NCI-H146 (cell line): ENCODE data around the gene MOB2.

ENCODE experiments used
- DNase-seq: peaks from one replicate; lab custom pipeline; 2025; lab: John Stamatoyannopoulos, UW

MOB2 gene, protein sequence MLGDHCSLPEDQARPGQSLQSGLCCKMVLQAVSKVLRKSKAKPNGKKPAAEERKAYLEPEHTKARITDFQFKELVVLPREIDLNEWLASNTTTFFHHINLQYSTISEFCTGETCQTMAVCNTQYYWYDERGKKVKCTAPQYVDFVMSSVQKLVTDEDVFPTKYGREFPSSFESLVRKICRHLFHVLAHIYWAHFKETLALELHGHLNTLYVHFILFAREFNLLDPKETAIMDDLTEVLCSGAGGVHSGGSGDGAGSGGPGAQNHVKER

DNA sequence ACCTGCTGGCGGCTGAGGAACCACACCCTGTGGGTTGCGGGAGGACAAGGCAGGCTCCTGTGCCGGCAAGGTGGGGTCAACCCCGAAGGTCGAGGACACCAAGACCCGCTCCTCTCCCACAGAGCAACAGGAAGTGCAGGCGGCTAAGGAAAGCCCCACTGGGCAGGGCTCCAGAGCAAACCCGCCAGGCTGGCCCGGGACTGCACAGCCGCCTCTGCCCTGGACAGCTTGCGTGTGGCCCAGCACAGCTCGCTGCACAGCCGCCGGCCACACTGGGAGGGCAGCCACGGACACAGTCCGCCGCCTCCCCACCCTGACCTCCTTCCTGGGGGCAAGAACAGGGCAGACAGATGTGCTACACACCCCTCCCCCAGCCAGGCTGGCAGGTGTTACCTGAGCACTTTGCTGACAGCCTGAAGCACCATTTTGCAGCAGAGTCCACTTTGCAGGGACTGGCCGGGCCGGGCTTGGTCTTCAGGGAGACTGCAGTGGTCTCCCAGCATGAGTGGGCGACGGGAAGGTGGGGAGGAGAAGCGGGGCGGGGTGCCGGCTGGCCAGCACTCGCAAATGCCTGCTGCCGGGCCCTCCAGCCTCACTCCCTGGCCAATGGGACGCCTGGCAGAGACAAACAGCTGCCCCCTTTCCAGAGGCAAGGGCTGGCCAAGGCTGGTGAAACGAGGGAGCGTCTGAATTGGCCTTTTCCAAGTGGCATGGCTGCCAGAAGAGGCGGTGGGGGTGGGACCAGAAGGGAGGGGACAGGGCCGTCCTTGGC, at the start of gene MOB2:
Gene MOB2 (minus strand): TSS at position 726 of the 772 bp plus-strand sequence. CDS start 223 bp downstream, at position 503.
- DNase-seq: peak; percentile 48

DNA sequence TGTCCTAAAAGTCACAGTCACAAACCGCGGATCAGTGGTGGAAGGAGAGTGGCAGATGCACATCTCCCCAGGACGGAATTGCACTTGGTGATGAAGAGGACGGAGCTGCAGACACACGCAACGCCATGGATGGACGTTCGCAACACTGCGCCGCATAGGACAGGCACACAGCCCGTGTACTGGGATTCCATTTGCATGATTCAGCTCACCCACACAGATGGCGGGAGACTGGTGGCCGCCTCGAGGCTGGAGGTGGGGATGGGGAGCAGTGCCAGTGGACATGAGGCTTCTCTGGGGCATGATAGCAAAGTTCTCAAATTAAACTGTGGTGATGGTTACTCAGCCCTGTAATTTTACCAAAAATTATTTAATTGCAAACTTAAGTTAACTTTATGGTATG, 48.1 kb upstream of the MOB2 start:
- no peak for DNase-seq

DNA sequence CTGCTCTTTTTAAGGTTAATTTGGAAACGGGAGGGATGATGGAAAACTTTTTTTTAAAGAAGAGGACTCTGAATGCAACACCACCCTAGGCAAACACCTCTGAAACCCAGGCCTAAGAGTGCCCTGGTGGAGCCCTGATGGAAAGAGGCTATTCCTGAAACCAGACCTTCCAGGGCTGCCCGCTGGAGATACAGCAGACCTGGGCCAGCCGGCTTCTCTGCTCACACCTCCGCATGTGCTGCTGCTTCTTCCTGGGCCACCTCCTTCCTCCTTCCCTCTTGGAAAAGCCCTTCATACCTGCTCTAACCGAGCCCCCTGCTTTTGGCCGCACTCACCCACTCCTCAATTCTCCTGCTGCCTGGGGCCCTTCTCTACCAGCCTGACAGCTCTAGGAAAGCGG, 47.6 kb upstream of the MOB2 start:
- DNase-seq: no peak

DNA sequence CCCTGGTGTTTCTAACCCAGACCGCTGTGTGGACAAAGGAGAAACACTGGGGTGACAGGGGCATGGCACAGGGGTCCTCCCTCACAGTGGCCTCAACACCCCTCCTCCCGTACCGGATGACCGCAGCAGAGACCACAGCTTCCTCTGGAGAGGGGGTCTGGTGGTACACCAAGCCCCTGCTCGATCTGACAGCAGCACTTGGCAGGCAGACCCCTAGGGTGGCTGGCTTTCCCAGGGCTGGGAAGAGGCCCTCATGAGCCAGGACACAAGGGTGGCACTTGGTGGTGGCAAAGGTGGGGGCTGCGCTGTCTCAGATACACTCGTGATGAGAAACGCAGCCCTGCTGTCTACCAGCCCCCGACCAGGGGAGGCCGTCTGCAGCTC, 46.8 kb upstream of the MOB2 start:
- no peak for DNase-seq

DNA sequence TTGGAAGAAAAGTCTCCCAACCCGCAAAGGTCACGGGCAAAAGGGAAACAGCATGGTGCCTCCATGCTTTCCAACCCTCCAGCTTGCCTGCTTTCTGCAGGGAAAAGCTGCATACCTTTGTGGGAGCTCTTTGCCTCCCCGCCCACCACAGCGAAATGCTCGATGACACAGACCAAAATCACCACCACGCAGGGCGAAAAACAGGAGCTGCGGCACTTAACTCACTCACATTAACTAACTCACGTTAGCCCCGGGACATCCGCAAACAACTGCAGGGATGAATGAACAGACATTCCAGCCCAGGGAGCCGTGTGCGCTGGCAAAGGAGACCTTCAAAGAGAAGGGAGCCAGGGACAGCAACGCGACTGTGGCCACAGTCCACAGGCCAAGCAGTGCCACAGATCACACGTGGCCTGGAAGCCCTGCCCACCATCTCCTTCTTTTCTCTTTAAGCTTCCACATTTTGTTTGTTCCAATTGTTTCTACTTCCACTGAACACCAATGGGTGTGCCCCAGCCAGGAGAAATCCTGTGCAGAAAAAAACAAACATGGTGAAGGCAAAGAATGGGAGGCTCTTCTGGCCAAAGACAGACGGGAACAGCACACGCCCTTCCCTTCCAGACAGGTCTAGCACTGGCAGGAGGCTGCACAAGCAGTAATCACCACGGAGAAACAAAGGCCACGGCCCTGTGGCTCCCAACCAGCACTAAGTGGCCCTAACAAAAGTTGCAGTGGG, 46.2 kb upstream of the MOB2 start:
- DNase-seq: no peak

DNA sequence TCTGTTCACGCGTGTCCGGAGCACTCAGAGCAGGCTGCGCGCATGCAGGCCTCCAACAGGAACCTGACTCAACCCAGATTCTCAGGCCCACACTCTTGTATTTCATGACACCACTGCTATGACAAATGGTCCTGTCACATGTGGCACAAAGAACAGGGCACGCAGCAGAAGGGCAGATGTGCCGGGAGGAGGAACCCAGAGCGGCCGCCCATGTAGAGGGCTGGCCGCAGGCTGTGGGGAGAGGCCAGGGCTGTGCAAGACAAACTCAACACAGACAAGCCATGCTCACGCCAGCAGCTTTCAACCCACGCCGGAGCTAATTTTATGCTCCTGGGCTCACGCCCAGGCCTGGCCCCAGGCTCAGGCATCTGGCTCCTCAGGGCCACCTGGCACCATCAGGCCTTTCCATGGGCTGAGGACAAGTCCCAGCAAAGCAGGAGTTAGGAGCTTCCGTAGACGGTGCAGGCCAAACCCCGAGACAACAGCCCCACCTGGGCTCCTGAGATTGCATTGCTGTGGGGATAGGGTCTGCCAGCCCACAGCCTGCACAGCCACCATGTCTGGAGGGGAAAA, 45.5 kb upstream of the MOB2 start:
- no peak for DNase-seq

DNA sequence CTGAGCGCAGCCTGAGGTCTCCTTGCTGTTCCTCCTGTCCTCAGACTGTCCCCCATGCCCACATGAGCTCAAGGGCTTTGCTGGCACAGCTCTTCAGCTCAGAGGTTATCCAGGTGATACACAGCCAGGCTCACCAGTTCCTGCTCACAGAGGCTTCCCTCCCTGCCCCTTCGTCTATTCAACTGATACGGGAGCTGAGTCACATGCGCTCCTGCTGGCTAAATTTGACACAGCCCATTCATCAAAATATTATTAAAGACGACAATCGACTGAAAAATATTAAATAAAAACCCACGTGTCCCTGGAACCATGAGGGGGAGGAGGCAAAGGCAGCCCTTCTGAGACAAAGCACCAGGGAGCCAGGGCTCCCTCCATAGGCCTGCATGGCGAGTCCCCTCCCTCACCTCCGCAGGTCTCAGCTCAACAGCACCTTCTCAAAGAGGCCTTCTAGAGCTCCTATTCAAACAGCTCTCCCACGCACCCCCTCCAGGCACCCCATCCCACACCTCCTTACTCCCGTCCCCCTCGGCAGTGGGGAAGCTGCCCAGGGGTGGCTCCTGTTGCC, 45.0 kb upstream of the MOB2 start:
- no peak for DNase-seq

DNA sequence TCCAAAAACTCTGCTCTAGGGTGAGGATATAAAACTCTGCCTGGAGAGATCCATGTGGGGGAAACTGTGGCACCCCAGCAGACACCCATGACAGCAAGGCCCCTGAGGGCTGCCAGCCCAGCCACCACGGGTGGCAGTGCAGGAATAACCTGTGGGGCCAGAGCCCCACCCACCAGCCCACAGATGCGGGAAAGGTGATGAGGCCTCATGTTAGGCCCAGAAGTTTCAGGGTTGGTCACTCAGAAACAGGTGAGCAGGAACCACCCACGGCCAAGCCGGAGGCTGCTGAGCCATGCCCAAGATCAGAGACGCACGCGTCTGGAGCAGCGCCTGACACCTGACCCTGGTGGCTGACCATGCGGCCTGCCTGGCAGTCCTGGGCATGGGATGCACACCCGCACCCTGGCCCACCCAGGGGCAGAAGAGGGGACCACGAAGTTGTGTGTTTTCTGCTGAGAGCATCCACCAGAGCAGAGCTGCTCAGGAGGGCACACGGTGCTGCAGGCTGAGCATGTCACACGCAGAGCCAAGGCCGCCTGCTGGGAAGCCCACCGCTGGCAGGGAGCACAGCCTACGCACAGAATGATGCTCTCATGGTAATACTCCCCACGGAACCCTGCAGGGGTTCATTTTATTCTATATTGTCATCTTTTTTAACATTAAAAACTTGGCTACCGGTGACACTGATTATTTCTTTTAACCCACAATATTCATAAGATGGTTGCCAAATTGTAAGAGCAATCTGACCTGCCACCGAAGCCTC, 44.3 kb upstream of the MOB2 start:
- DNase-seq: no peak

DNA sequence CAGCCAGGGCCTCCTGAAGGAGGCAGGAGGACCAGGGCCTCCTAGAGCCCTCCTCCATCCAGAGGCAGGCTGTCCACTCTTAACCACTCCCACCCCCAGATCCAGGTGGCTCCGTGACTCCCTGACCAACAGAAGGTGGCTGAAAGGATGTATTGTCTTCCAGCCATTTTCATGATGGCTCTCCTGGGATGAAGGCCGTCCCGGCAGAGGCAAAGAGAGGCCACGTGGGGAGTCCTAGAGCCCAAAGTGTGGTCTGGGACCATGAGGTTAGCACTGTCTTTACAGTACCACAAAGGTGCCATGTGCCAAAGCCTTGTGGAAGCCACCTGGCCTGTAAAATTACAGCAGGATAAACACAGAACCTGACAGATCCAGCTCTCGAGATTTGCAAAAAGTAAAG, 43.2 kb upstream of the MOB2 start:
- DNase-seq: no peak

DNA sequence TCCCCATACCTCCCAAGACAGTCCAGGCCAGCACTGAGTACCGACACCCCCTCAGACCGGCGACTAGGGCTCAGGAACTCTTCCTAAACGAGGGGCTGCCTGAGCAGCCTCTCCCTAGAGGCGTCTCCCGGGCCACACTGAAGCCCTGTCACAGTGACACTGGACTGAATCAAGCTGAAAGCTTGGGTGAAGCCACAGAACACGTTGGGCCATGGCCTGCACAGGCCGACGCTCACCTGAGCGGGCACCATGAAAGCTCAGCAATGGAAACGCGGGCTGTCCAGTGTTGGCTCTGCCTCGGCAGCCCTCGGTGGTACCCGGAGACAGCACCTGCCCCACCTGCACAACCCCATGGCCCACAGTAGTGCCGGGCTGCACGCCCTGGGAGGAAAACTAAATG, 42.7 kb upstream of the MOB2 start:
- no peak for DNase-seq

DNA sequence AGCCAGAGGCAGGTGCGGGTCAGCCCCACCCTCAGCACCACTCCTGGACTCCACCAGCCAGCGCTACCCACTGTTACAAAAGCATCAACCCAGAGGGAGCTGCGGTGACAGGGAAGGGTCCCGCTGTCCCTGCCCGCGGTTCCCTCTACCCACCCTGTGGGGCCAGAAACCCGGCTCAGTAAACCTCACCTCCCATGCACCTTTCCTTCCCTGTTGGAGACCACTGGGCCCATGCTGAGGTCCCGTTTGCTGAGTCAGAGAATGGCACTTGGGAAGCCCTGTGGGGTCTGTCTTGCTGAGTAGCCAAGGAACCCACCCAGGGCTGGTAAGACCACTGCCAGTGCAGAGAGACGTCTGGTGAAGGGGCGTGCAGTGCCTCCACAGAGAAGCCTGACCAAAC, 42.1 kb upstream of the MOB2 start:
- no peak for DNase-seq

DNA sequence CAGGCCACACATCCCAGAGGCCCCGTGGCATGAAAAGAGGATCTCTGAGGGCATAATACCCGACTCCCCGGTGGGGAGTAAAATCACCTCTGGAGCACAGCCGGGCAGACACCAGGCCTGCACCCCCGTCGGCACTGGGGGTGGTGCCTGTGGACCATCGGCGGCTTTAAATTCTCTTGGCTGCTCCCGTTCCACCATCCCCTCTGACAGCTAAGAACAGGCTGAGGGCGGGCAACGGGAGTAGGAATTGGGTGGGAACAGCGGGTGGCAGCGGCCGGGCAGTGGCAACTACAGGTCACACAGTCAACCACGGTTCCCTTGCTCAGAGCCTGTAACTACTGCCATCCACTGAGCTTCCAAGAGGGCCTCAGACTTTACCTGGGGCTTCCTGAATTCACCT, 40.2 kb upstream of the MOB2 start:
- DNase-seq: no peak

DNA sequence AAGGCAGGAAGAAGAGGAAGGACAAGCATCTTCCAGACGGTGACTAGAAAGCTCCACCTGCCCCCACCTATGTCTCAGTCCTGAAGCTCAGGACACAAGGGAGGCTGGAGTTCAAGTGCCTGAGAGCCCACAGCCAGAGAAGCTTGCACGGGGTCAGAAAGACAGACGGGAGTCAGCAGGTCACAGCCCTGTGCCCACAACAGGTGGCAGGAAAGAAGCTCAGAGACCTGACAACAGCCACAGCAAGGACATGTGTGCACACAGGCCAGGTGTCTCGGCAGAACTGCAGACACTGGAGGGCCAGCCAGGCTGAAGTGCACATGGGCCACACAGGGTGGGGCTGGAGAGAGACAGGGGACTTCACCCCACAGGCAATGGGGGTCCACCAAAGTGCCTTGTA, 37.2 kb upstream of the MOB2 start:
- DNase-seq: no peak

DNA sequence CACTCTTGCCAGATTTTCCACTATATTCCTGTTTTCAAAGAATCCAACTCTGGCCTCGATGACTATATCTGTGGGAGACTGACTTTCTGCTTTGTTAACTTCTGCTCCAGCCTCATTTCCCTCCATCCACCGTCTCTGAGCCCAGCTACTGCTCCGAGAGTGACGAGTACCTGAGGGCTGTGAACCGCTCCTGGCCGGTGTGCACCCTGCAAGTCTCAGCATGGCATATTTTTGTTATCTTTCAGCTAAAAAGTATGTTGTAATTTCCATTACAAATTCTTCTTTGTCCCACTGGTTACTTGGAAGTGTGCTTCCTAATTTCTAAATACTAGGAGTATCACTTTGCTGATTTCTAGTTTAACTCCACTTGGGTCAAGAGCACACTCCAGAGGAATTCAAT, 36.5 kb upstream of the MOB2 start:
- no peak for DNase-seq

DNA sequence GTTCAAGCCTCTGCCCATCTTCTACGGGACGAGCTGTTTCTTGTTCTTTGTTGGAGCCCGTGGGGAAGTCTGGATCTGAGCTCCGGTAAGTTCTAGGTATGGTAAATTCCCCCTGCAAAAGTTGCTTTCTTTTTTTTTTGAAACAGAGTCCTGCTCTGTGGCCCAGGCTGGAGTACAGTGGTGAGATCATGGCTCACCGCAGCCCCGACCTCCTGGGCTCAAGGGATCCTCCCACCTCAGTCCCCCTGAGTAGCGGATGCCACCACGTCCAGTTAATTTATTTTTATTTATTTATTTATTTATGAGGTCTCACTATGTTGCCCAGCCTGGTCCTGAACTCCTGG, 35.5 kb upstream of the MOB2 start:
- DNase-seq: no peak

DNA sequence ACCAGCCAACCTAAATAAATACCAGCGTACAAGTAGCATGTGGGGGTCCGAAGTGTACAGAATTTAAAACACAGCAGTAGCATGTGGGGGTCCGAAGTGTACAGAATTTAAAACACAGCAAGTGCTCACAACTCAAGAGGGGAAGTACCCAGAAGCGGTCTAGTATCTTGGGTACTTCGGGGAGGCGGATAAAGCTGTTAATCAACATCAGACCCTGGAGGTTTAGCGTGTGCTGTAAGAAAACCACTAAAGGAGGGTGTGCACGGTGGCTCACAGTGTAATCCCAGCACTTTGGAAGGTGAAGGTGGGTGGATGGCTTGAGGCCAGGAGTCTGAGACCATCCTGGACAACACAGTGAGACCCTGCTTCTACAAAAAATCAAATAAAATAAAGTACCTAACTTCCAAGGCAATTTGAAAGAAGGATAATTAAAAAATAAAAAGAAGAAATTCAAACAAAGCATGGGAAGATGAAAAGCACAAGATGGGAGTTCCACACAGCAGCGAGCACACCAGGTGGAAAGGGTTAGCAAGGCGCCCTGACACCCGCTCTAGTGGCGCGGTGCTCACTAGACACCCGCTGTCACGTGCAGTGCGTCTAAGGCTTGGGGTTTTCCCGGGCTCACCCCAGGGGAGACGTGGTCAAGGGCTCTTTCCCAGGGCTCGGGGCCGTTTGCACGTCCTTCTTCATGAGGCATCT, 35.0 kb upstream of the MOB2 start:
- no peak for DNase-seq

DNA sequence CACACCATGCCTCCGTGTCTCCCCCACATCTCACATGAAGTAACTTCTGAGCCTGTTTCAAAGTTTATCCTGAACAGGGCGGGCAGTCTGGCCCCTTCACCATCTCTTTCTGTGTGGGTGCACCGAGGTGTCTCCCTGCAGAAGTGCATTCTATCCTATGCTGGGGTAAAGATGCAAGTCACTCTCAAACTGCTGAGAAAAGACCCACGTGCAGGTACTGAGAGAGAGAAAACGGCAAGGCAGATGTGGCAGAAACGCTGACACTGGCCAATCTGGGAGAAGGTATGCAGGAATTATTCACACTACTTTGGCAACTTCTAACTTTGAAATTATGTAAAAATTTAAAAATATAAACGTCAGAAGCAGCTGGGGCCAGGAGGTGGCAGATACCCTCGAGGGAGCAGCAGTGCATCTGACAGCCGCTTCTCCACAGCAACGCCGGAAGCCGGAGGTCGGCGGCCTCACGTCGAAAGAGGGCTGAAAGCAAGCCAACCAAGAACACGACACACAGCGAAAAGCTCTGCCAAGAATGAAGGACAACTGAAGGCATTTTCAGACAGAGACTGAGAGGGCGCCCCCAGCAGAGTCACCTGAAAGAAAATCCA, 34.2 kb upstream of the MOB2 start:
- no peak for DNase-seq

DNA sequence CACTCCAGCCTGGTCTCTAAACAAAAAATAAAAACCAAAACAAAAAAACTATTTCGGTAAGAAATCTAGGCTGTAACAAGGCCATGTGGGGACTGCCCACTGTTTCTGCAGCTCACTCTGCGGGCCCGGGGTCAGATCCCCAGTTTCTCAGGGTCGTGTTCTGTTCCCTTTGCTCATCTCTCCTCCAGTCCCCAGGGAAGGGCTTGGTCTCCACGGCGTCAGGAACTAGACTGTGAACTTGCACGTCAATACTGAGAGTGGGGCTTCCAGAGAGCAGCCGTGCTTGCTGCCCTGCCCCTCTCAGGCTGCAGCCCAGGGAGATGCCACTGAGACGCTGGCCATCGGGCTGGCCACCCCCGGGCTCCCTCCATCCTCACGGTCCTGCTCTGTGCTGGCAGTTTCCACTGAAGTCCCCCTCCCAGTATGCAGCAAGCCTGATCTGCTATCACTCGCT, 33.7 kb upstream of the MOB2 start:
- DNase-seq: no peak

DNA sequence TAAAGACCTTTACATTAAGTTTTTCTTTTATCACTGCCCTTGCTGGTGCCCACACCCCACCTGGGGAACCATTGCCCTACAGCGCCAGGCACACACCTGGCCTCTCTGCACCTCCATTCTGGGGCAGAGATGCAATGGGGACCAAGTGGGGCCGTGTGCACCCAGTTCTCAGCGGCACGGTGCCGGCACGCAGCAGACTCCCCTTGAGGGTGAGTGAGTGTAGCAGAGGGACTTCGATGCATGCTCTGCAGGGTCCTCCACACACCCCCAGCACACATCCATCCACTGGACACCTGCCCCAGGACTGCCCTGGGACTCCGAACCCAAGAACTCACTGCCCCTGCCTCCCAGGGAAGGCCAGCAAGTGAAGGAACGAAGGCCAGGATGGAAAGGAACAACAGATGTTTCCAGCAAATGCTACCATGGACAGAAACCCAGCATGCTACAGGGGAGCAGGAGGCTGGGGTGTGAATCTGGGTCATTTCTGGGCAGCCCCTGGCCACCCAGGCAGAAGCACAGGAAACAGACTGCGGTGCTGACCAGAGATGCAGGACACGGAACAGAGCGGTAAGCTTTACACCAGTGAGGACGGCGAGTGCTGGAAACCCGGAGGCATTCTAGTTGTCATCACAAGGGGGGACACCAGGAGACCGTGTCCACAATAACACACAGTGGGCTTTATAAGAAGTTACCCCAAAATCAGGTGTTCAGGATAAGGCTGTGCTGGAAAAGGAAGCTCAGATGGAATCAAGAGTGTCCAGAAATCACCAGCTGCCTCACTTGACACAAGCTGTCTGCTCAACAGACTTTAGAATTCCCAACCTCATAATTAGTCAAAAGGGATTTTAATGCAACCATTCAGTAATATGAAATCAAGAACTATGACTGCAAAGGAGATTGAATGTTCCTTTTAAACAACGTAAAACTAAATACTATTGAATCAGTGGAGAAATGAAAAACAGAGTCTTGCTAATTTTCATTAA, 32.7 kb upstream of the MOB2 start:
- no peak for DNase-seq
